MM.1S (cell line): ENCODE results near the gene FUT7.

ENCODE experiments used
- CTCF ChIP-seq: fragments of 300-600 bp; sonication (generic); IDR thresholded peaks from 2 replicates; pipeline ENCODE4 v1.5.1; 2016; ENCODE audit warnings: antibody characterized with exemption, low read length, mixed read lengths
- EZH2 ChIP-seq: fragments of 300-600 bp; sonication (generic); optimal IDR thresholded peaks from 2 replicates; pipeline ENCODE3; 2017; ENCODE audit warnings: low read depth, mild to moderate bottlenecking, antibody characterized with exemption, low read length, mixed read lengths
- EZH2phosphoT487 ChIP-seq: fragments of 300-600 bp; sonication (generic); IDR thresholded peaks from 2 replicates; pipeline ENCODE4 v1.6.1; 2018; ENCODE audit warnings: antibody characterized with exemption, low read length

GRCh38 chr9:137035937-137036336, 4.0 kb upstream of the FUT7 start:
- no peak for TF ChIP-seq CTCF
- TF ChIP-seq EZH2 = no peak
- no peak for TF ChIP-seq EZH2phosphoT487
